Urinary bladder (tissue), 4 donors: ENCODE measurements around the gene LRRC36. TPM values are rescaled to one million over a fixed set of nuclear protein-coding genes. Genes with fewer than 3 reads are reported as not detected.

ENCODE experiments used
- DNase-seq: peaks from one replicate; pipeline ENCODE4 v3.0.0-alpha.2; 2015; ENCODE audit errors: extremely low spot score
- H3K27ac ChIP-seq: one replicate; pipeline ENCODE4 v1.5.1; 2013; ENCODE audit warnings: low read depth, mild to moderate bottlenecking, moderate library complexity
- H3K36me3 ChIP-seq: one replicate; pipeline ENCODE4 v1.6.1; 2013; ENCODE audit warnings: mild to moderate bottlenecking, moderate library complexity; ENCODE audit not compliant: insufficient read depth
- H3K4me1 ChIP-seq: one replicate; pipeline ENCODE4 v1.6.1; 2013; ENCODE audit warnings: mild to moderate bottlenecking, moderate library complexity; ENCODE audit not compliant: insufficient read depth
- H3K4me3 ChIP-seq: one replicate; pipeline ENCODE4 v1.5.1; 2013; ENCODE audit warnings: low read depth, low read length
- WGBS: extraction: QIAGEN DNeasy Blood & Tissue Kit; methylation state at CpG from one replicate; pipeline ENCODE4 v1.1.7; 2013; 5-methylcytosine and 5-hydroxymethylcytosine counted together
- polyA plus RNA-seq: library from polyadenylated mRNA; stranded (reverse); fragments of 200-250 nt; gene quantifications from one replicate; pipeline ENCODE4 v1.2.3, GENCODE V29; 2013
- total RNA-seq: library from RNA; depleted of rRNA; stranded (reverse); fragments of >200 nt; gene quantifications from one replicate; pipeline ENCODE4 v1.2.3, GENCODE V29; 2014
- donor health status: healthy with polysubstance abuse.
- donor health status: healthy.

The LRRC36 gene
- total and polyA plus RNA-seq, 2 donors, result 0.19 to 2.1 TPM

DNA sequence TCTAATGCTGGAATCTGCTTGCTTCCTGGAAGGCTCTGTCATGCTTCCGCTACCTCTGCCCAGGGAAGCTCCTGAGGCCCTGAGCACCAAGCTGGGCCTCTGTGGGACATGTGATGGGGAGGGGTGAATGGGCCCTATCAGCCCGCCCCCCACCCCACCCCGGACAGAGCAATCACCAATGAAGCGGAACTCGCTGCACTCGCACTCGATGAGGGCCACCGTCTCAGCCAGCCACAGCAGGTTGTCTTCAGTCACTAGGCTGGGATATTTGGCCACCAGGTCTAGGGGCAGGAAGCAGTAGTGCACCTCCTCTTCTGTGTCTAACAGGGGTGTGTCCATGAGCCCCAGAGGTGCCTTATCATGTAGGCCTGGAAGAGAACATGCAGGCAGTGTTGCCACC lies 23.6 kb upstream of the LRRC36 start:
- 81% methylated on average over 8 of the region's 8 CpGs for WGBS
- DNase-seq, result no peak
- H3K36me3 ChIP-seq, result no peaks in the 10 kb centered on the region
- no peak overlapping the region for H3K4me3 ChIP-seq
- H3K27ac ChIP-seq, result no peak overlapping the region
- H3K4me1 ChIP-seq, result no peaks in the 10 kb centered on the region

DNA sequence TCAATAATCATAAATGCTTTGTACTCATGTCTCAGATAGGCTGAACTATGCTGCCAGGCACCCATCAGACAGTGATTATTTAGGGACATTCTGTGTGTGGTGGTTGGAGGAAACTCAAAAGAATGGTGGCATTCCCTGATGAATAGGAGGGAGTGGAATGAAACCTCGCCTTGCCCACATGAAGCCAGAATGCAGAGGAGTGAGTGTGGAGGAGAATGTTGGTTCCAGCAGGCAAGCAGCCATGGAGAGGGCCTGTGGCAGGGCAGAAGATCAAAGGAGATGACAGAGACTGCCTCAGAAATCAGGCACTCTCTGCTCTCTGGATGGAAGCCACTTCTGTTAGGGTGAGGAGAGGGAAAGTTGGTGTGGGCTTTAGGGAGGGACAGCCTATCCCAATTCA lies 22.6 kb upstream of the LRRC36 start:
- no peaks in the 10 kb centered on the region for H3K36me3 ChIP-seq
- 90% methylated on average over 1 of the region's 1 CpG for WGBS
- no peaks in the 10 kb centered on the region for H3K4me1 ChIP-seq
- H3K4me3 ChIP-seq, result no peak overlapping the region
- no peak overlapping the region for H3K27ac ChIP-seq
- no peak for DNase-seq

DNA sequence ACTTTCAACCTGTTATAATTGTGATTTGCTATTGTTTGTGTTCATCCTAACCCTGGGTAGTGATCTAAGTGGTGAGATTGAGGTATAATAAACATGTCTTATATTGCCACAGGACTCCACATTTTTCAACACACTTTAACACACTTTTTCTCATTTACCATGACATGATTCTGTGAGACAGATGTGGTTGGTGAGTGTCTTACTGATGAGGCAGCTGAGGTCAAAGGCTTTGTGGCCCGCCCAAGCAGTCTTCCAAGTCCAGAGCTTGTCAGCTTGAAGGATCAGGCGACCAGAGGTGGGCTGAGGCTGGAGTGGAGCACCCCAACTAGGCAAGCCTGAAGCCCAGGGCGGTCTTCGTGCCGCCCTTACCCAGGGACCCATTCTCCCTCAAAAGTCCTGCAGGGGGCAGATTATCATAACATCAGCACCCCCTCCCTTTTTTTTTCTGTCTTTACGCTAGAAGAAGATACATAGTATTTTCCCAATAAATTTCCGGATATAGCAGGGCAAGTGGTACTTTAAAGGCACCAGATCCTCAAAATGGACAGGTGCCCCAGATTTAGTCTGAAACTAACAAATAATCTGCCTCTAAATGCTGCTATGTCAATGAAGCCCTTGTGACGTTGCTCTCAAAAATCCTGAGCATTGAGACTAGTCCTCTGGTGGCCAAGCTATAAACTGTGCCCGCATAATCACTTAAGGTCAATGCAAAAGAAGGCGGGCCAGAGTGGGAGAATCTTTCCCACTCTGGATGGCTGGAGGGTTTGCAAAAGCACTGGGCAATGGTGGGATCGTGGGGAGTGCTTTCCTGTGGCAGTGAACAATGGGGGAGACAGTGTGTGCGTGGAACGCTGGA lies 21.2 kb upstream of the LRRC36 start:
- no peaks in the 10 kb centered on the region for H3K36me3 ChIP-seq
- DNase-seq, result no peak
- H3K27ac ChIP-seq, result no peak overlapping the region
- H3K4me3 ChIP-seq, result no peak overlapping the region
- WGBS, result 87% methylated on average over 13 of the region's 13 CpGs
- H3K4me1 ChIP-seq, result no peaks in the 10 kb centered on the region

DNA sequence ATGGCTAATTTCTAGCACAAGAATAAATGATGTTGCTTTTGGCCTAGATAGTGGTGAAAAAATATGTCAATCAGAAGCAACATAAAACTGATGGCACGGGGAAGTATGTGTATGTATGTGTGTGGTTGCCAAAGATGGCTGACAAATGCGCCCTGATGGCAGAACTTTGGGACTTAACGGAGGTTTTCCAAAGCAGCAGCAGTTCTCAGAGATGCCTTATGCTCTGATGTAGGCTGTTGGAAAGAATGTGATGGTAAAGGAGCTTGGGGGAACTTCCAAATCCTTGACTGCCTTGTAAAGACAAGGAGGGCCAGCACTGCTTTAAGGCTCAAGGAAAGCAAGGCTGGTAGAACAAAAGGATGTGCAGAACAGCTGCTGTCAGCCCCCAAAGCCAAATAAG lies 16.1 kb upstream of the LRRC36 start:
- H3K4me1 ChIP-seq, result no peaks in the 10 kb centered on the region
- WGBS, result 90% methylated on average over 3 of the region's 3 CpGs
- no peak overlapping the region for H3K4me3 ChIP-seq
- no peak overlapping the region for H3K27ac ChIP-seq
- no peaks in the 10 kb centered on the region for H3K36me3 ChIP-seq
- no peak for DNase-seq

DNA sequence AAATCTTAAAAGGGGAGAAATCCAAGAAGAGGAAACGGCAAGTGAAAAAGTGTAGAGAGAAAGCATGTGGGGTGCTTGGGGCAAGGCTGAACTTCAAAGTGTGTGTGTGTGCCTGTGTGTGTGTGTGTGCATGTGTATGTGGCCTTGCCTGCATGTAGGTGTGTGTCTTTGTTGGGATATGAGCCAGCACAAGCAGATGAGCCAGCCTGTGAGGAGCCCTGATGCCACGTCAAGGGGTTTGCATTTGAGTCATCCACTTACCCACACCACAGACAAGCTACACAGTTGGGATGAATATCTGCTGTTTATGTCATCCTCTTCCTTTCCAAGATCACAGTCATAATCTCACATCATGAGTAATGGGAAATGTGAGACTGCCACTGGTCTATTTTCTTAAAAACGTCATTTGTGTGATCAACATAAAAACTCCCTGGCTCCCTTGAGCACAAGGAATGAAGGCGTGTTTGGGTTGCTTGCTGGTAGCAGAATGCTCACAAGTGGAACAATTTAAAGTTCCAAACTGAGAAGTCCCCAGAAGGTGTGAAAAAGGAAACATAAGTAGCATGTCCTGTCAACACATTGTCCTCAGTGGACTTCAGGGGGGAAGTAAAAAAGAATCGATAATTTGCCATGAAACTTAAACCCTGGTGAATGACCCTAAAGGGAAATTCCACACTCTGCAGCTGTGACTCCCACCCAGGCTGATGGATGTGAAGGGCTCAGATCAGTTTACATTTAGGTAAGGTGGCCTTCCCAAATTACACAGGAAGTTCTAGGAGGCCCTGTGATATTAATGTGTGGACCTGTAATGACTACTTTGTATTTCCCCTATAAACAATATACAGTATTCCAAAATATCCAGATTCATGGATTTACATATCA lies 14.8 kb upstream of the LRRC36 start:
- WGBS, result 34% methylated on average over 5 of the region's 5 CpGs
- H3K4me1 ChIP-seq, result no peaks in the 10 kb centered on the region
- no peaks in the 10 kb centered on the region for H3K36me3 ChIP-seq
- H3K4me3 ChIP-seq, result no peak overlapping the region
- peak overlapping the region; percentile 38 for H3K27ac ChIP-seq
- DNase-seq, result no peak

DNA sequence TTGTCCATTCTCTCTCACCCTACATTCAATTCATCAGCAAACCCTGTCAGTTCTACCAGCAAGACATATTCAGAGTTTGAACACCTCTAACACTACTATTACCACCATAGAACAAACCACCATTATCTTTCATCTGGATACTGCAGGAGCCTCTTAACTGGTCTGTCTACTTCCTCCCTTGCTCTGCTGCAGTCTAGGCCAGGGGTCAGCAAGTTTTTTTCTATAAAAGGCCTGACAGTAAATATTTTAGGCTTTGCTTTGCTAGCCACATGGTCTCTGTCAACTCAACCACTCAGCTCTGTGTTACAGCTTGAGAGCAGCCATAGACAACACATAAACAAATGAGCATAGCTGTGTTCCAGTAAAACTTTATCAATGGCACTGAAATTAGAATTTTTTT lies 13.9 kb upstream of the LRRC36 start:
- peak overlapping the region; percentile 51 for H3K27ac ChIP-seq
- no peaks in the 10 kb centered on the region for H3K36me3 ChIP-seq
- H3K4me1 ChIP-seq, result no peaks in the 10 kb centered on the region
- DNase-seq, result no peak
- H3K4me3 ChIP-seq, result no peak overlapping the region

DNA sequence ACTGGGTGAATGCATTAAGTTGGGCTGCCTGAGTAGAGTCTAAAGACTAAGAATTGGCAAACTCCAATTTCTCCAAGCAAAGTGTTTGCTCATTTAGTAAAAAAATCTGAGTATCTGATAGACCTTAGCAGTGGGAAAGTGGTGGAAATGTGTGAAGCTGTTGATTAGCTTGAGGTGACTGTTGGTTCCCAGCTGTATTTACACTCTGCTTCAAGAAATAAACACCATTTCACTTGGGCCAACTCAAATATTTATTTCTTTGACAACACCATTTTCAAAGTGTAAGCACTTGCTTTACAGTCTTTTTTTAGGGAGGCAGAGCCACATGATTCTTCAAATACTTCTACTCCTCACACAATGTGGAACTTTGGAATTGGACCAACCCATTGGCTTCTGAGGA lies 8.8 kb upstream of the LRRC36 start:
- no peak for DNase-seq
- Histone ChIP-seq H3K36me3 (no peaks in the 10 kb centered on the region), H3K4me3 (no peak overlapping the region), H3K4me1 (no peaks in the 10 kb centered on the region), H3K27ac (no peak overlapping the region)

DNA sequence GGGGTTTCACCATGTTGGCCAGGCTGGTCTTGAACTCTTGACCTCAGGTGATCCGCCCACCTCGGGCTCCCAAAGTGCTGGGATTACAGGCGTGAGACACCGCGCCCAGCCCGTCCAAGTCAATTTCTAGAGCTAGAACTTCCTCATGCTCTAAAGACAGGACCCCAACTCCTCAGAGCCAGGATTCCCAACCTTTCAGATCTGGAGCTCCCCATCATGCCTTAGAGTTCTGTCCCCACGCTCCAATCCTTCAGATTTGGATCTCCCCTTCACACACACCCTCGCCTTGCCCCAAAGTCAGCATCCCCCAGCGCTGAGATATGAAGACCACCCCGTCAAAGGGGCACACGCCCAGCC lies 522 bp upstream of the LRRC36 start:
- Histone ChIP-seq H3K4me1 (peaks cover 2% of the 10 kb centered on the region), H3K27ac (no peak overlapping the region), H3K36me3 (no peaks in the 10 kb centered on the region), H3K4me3 (peak overlapping the region; percentile 40)
- 32% methylated on average over 11 of the region's 11 CpGs for WGBS
- DNase-seq, result no peak

DNA sequence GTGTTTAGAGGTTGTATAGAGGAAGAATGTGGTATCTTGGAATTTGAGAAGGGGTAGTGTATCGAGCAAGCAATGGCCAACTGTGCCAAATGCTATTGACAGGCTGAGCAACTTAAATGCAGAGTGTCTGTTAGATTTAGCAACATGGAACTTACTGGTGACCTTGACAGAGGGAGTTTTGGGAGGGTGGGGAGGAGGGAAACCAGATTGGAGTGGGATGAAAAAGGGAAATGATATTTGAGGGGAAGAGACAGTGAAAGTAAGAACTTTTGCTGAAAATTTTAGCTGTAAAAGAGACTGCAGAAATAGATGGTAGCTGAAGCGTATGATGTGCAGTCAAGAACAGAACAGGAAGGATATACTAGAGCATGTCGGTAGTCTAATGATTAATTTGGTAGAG lies 1.1 kb downstream of the LRRC36 start:
- WGBS, result 57% methylated on average over 3 of the region's 3 CpGs
- Histone ChIP-seq H3K36me3 (no peaks in the 10 kb centered on the region), H3K4me3 (no peak overlapping the region), H3K27ac (no peak overlapping the region), H3K4me1 (peaks cover 2% of the 10 kb centered on the region)
- no peak for DNase-seq

DNA sequence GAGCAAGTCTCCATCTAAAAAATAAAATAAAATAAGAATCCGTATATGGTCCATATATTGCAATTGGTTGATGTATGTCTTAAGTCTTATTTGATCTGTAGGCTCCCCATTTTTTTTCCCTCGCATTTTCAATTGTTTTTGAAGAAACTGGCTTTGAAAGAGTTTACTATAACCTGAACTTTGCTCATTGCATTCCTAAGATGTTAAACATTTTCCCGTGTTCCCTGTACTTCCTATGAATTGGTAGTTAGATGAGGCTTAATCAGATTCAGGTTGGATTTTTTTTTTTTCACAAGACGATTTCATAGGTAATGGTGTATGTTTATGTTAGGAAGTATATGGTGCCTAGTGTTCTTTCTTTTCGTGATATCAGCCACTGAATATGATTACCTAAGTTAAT lies 3.3 kb downstream of the LRRC36 start:
- H3K4me3 ChIP-seq, result no peak overlapping the region
- no peak for DNase-seq
- WGBS, result 69% methylated on average over 5 of the region's 5 CpGs
- no peak overlapping the region for H3K27ac ChIP-seq
- H3K4me1 ChIP-seq, result peaks cover 2% of the 10 kb centered on the region
- no peaks in the 10 kb centered on the region for H3K36me3 ChIP-seq

DNA sequence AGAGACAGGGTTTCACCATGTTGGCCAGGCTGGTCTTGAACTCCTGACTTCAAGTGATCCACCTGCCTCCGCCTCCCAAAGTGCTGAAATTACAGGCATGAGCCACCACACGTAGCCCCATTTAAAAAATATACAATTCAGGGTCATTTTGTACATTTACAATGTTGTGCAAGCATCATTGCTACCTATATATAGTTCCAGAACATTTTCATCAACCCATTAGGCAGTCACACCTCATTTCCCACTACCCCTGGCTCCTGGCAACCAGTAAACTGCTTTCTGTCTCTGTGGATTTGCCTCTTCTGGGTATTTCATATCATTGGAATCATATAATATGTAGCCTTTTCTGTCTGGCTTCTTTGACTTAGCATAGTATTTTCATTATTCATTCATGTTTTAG lies 6.7 kb downstream of the LRRC36 start:
- no peak for DNase-seq
- Histone ChIP-seq H3K27ac (no peak overlapping the region), H3K4me3 (no peak overlapping the region), H3K4me1 (no peaks in the 10 kb centered on the region), H3K36me3 (no peaks in the 10 kb centered on the region)
- 76% methylated on average over 2 of the region's 2 CpGs for WGBS

DNA sequence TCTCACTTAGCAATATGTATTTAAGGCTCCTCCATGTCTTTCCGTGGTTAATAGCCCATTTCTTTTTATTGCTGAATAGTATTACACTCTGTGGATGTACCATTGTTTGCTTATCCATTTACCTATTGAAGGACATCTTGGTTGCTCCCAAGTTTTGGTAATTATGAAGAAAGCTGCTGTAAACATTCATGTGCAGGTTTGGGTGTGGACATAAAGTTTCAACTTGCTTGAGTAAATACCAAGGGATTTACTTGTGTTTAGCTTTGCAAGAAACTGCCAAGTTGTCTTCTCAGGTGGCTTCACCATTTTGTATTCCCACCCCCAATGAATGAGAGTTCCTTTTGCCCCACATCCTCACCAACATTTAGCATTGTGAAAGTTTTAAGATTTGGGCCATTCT lies 9.5 kb downstream of the LRRC36 start:
- 78% methylated on average over 1 of the region's 1 CpG for WGBS
- H3K36me3 ChIP-seq, result no peaks in the 10 kb centered on the region
- H3K4me1 ChIP-seq, result no peaks in the 10 kb centered on the region
- DNase-seq, result no peak
- no peak overlapping the region for H3K27ac ChIP-seq
- H3K4me3 ChIP-seq, result no peak overlapping the region

DNA sequence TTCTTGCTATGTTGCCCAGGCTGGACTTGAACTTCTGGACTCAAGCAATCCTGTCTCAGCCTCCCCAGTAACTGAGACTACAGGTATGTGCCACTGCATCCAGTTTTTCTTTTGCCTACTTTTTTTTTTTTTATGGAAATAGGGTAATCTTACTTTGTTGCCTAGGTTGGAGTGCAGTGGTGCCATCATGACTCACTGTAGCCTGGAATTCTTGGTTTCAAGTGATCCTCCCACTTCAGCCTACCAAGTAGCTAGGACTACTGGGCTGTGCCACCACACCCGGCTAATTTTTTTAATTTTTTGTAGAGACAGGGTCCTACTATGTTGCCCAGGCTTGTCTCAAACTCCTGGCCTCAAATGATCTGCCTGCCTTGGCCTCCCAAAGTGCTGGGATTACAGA lies 10.0 kb downstream of the LRRC36 start:
- Histone ChIP-seq H3K27ac (no peak overlapping the region), H3K4me1 (no peaks in the 10 kb centered on the region), H3K36me3 (no peaks in the 10 kb centered on the region), H3K4me3 (no peak overlapping the region)
- 91% methylated on average over 1 of the region's 1 CpG for WGBS
- no peak for DNase-seq

DNA sequence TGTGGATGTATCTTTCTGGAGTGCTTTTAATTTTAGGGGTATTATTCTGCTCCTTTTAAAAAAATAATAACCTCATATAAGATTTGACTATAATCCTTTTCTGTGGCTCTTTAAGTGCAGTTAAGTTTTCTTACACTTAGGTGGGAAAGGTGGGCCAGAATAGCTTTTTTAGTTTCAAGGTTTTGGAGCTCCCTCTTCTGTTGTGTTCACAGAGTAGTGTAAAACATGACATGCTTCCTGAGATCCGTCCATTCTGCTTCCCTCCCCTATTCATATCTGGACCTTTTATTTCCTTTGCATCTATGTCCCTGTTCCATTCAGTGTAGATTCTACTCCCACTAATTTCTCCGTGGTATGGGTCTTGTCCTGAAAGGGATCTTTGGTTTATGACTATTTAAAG lies 12.8 kb downstream of the LRRC36 start:
- WGBS, result 25% methylated on average over 2 of the region's 2 CpGs
- DNase-seq, result no peak

More for the DNA sequence above, 12.8 kb downstream of the LRRC36 start:
- no peak overlapping the region for H3K4me3 ChIP-seq
- H3K36me3 ChIP-seq, result no peaks in the 10 kb centered on the region
- no peak overlapping the region for H3K27ac ChIP-seq
- no peaks in the 10 kb centered on the region for H3K4me1 ChIP-seq
